Kidney epithelial cell (primary cell): ENCODE data around the gene SDF4. TPM values are rescaled to one million over a fixed set of nuclear protein-coding genes. Genes with fewer than 3 reads are reported as not detected.
A peak's percentile ranks its signal among the peaks of the same experiment; 100 is the strongest.

Source experiments
- DNase-seq: peaks from one replicate; pipeline ENCODE4 v3.0.0-alpha.2; 2010; ENCODE audit warnings: low read depth
- H3K27me3 ChIP-seq: 2 replicates; pipeline ENCODE4 v1.6.0; 2011; ENCODE audit warnings: low read length; ENCODE audit not compliant: control insufficient read depth, insufficient read depth
- H3K36me3 ChIP-seq: 2 replicates; pipeline ENCODE4 v1.5.1; 2011; ENCODE audit warnings: low read length; ENCODE audit not compliant: control insufficient read depth, insufficient read depth
- H3K4me3 ChIP-seq: 2 replicates; pipeline ENCODE4 v1.5.1; 2011; ENCODE audit warnings: low read depth, mild to moderate bottlenecking, control low read depth, low read length
- CTCF ChIP-seq: IDR thresholded peaks from 2 replicates; pipeline ENCODE4 v1.5.1; 2011; ENCODE audit warnings: mild to moderate bottlenecking, moderate library complexity, low read length, control low read depth, inconsistent platforms; ENCODE audit not compliant: insufficient read depth, poor library complexity, severe bottlenecking
- total RNA-seq: library from RNA; depleted of rRNA; stranded (reverse); fragments of >200 nt; gene quantifications from 2 replicates; pipeline ENCODE4 v1.2.3, GENCODE V29; 2015

The SDF4 gene
- total RNA-seq, 1 donor from 2014 or later: 153 TPM

- Histone ChIP-seq H3K4me3 (no peak overlapping the region), H3K36me3 (no peaks in the 10 kb centered on the region), H3K27me3 (no peaks in the 10 kb centered on the region)
- no peak for DNase-seq
- TF ChIP-seq CTCF: no peak
Observed at GRCh38 chr1:1274931-1275431, 43.2 kb upstream of the SDF4 start.

GRCh38 chr1:1274299-1274930 is 42.6 kb upstream of the SDF4 start:
- no peak for DNase-seq
- no peak for TF ChIP-seq CTCF
- Histone ChIP-seq H3K27me3 (no peaks in the 10 kb centered on the region), H3K4me3 (peak overlapping the region; percentile 91), H3K36me3 (no peaks in the 10 kb centered on the region)

- H3K27me3 ChIP-seq: no peaks in the 10 kb centered on the region
- H3K36me3 ChIP-seq: no peaks in the 10 kb centered on the region
- DNase-seq: no peak
- no peak for TF ChIP-seq CTCF
- H3K4me3 ChIP-seq: peak within 1 kb of the TSS; percentile 91
Observed at GRCh38 chr1:1273512-1274298, 41.9 kb upstream of the SDF4 start, which contains the start of gene UBE2J2. Gene UBE2J2 (minus strand): TSS chr1:1273854. CDS start chr1:1267992, 5,862 bp downstream.

DNA sequence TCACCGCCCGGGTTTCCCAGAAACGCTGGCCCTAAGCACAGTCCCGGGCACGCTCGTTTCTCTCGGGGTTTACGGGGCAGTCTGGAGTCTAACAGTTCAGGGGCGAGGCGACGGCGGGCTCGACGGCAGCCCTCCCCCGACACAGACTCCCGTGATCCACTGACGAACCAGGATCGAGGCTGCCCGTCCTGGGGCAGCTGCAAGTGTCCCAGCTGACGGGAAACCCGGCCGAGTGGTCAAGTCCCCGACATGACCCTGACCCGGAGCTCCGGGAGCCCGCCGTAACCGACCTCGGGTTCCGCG is 41.4 kb upstream of the SDF4 start:
- Histone ChIP-seq H3K27me3 (no peaks in the 10 kb centered on the region), H3K36me3 (no peaks in the 10 kb centered on the region), H3K4me3 (peak overlapping the region; percentile 91)
- no peak for TF ChIP-seq CTCF
- DNase-seq: no peak

DNA sequence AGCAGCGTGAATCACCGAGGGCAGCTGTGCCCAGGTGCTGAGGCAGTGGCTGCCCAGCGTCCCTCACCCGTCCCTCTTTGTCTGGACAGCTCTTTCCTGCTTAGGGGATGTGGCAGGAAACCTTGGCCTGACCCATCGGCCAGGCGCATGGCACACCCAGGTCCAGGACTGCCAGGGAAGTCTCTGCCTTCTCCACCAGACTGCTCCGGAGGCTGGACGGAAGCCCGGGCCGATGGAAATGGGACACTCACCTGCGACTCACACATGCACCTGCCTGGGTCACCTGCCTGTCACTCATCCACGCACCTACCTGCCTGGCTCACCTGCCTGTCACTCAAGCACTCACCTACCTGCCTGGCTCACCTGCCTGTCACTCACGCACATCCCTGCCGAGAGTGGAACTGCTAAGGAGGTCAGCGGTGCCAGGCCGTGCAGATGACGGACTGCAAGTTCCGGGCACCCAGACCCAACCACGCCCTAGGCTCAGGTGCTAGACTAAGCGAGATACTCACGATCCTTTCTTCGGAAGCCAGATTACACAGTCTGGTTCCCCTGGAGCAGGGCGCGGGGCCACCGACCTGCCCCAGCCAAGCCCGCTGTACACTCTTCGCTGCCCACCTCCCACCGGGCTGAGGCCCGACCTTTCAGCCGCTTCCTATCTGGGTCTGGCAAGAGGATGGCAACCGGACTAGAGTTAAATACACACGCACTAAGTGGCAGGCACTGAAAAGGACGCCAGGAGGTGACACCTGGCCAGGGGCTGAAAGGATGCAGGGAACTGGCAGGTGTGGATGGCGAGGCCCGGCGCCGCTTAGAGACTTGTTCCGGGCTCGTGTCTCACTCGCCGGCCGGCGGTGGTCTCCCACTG is 40.8 kb upstream of the SDF4 start:
- TF ChIP-seq CTCF: no peak
- Histone ChIP-seq H3K4me3 (peak overlapping the region; percentile 91), H3K36me3 (no peaks in the 10 kb centered on the region), H3K27me3 (no peaks in the 10 kb centered on the region)
- no peak for DNase-seq
